Kidney (tissue), 14 donors: Measurements from ENCODE around the gene NUMB. TPM values are rescaled to one million over a fixed set of nuclear protein-coding genes. Genes with fewer than 3 reads are reported as not detected.

Experiments
- DNase-seq, 5 donors: peaks; one replicate each; pipeline ENCODE4 v3.0.0-alpha.2; 2013 to 2020
- FAIRE-seq: peaks from 2 replicates; lab custom pipeline; 2012; peaks lifted over from hg19 to GRCh38; lab: Jason Lieb, UNC
- H3K27ac ChIP-seq, 2 donors: one replicate each; pipeline ENCODE4 v1.7.0; 2013; ENCODE audit warnings: low read depth in 2 of 2, low read length in 2 of 2, inconsistent platforms in 1 of 2
- H3K27me3 ChIP-seq: one replicate; pipeline ENCODE4 v1.7.1; 2013; ENCODE audit warnings: low read length, inconsistent platforms; ENCODE audit not compliant: control insufficient read depth, insufficient read depth
- H3K36me3 ChIP-seq, 3 donors: one replicate each; pipeline versions ENCODE4 v1.7.0 to v1.7.1; 2013; ENCODE audit warnings: low read length in 3 of 3, control low read depth in 1 of 3, inconsistent platforms in 1 of 3; ENCODE audit not compliant: insufficient read depth in 3 of 3, control insufficient read depth in 2 of 3
- H3K4me1 ChIP-seq, 3 donors: one replicate each; pipeline versions ENCODE4 v1.7.0 to v1.7.1; 2013; ENCODE audit warnings: low read length in 3 of 3, inconsistent platforms in 1 of 3, low read depth in 1 of 3; ENCODE audit not compliant: control insufficient read depth in 2 of 3, insufficient read depth in 2 of 3
- H3K4me3 ChIP-seq, 3 donors: one replicate each; pipeline versions ENCODE4 v1.7.0 to v1.8.1; 2013; ENCODE audit warnings: low read length in 3 of 3, control low read depth in 1 of 3, inconsistent platforms in 1 of 3
- H3K9ac ChIP-seq, 3 donors: one replicate each; pipeline versions ENCODE4 v1.7.0 to v1.7.1; 2013; ENCODE audit warnings: low read length in 3 of 3, control low read depth in 1 of 3, inconsistent platforms in 1 of 3
- H3K9me3 ChIP-seq, 3 donors: one replicate each; pipeline versions ENCODE4 v1.7.0 to v1.7.1; 2013; ENCODE audit warnings: low read length in 3 of 3, control low read depth in 1 of 3, inconsistent platforms in 1 of 3; ENCODE audit not compliant: control insufficient read depth in 2 of 3, insufficient read depth in 1 of 3
- intact Hi-C: fragments of 100-400 bp; cut with DNase I; formaldehyde crosslinking; loops from one replicate; pipeline ENCODE4 v1.11.1; 2022
- polyA plus RNA-seq: library from polyadenylated mRNA; stranded (reverse); fragments of 350-450 nt; fragmentation: Illumina TruSeq; extraction: RNeasy Lipid Tissue Mini Kit (QIAGEN cat#74804); gene quantifications from one replicate; pipeline ENCODE4 v1.2.3, GENCODE V29; 2014; ENCODE audit warnings: low read depth, low replicate concordance; ENCODE audit not compliant: insufficient read depth
- total RNA-seq: library from RNA; stranded (reverse); fragmentation: NEBNext Ultra II Directional; extraction: Animal tissue kit (Norgen Biotek cat#: 25700); gene quantifications from one replicate; pipeline ENCODE4 v1.2.1, GENCODE V29; 2021
- TF ChIP-seq, protein P1 (sequence below): IDR thresholded peaks from 3 replicates; pipeline ENCODE4 v1.5.1; 2012; ENCODE audit warnings: mild to moderate bottlenecking, moderate library complexity, borderline replicate concordance; ENCODE audit not compliant: insufficient read depth; ENCODE audit errors: extremely low read depth
- donor health status: control.
- donor health status: control.
- donor health status: control.
- donor health status: control.
- donor health status: control.
- donor health status: DM: yes; HTN: yes; CAD: no.
- donor health status: Normal renal cell carcinoma (clear cell type).

The NUMB gene
- total and polyA plus RNA-seq, 2 donors from 2014 or later: 42.4 to 104 TPM

DNA sequence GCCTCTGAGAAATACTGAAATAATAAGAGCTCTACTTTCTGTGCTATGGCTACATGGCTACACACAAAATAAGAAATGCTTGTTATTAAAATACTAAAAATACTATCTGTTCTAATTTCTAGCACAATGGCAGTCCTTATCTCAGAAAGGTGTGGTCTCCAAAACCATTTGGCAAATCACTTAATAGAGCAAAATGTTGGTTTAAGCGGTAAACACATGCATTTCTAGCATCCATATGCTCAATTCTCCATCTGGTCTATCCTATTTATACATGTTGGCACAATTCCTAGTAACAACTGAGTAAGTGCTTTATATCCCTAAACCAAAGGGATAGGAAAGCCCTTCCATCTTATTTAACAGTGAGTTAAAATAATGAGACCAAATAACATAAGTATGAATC is 114.0 kb downstream of the NUMB start:
- TF ChIP-seq, protein P1, sequence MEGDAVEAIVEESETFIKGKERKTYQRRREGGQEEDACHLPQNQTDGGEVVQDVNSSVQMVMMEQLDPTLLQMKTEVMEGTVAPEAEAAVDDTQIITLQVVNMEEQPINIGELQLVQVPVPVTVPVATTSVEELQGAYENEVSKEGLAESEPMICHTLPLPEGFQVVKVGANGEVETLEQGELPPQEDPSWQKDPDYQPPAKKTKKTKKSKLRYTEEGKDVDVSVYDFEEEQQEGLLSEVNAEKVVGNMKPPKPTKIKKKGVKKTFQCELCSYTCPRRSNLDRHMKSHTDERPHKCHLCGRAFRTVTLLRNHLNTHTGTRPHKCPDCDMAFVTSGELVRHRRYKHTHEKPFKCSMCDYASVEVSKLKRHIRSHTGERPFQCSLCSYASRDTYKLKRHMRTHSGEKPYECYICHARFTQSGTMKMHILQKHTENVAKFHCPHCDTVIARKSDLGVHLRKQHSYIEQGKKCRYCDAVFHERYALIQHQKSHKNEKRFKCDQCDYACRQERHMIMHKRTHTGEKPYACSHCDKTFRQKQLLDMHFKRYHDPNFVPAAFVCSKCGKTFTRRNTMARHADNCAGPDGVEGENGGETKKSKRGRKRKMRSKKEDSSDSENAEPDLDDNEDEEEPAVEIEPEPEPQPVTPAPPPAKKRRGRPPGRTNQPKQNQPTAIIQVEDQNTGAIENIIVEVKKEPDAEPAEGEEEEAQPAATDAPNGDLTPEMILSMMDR: no peak
- Histone ChIP-seq H3K9ac (no peak overlapping the region), H3K4me1 (peaks cover 0 to 2% (median 0%) of the 10 kb centered on the region in 3 donors), H3K4me3 (no peak overlapping the region), H3K27me3 (no peaks in the 10 kb centered on the region), H3K36me3 (no peaks in the 10 kb centered on the region), H3K9me3 (no peaks in the 10 kb centered on the region), H3K27ac (no peak overlapping the region)
- intact Hi-C loops: no loop called here
- DNase-seq: no peak
- FAIRE-seq: no peak

GRCh38 chr14:73342670-73343069 is 115.7 kb downstream of the NUMB start:
- FAIRE-seq: no peak
- TF ChIP-seq, protein P1: no peak
- Histone ChIP-seq H3K4me3 (no peak overlapping the region), H3K9ac (no peak overlapping the region), H3K9me3 (no peaks in the 10 kb centered on the region), H3K27ac (no peak overlapping the region), H3K36me3 (no peaks in the 10 kb centered on the region), H3K4me1 (peaks cover 0 to 2% (median 0%) of the 10 kb centered on the region in 3 donors), H3K27me3 (no peaks in the 10 kb centered on the region)
- DNase-seq: no peak
- intact Hi-C loops: no loop called here

DNA sequence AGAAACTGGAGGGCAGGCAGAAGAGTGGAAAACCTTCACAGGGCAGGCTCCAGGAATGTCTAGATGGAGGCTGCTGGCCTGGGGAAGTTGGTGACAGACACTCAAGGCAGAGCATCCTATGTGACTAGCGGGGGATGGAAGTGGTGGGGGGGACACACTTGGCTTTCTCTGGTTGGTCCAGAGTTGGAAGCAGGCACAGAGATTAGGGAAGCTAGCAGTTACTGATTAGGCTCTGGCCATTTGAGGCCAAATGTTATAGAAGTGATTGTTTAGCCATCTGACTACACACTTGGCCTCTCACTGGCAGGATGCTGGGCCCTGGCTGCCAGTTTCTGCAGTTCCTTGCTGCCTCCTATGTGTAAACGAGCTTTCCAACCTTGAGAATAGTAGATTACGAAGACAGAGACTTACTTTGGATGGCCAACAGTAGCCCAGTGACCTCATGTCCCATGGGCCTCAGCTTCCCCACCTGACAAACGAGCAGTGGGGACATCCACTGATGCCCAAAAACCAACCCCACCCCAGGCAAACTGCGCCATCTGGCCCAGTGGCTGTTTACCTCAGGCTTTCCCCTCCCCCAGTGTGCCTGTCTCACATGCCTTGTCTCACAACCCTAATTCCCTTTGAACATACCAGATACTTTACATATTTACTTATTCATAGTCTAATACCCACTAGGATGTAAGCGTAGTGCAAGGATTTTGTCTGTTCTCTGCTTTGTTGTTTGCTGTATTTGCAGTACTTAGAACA is 118.3 kb downstream of the NUMB start:
- Histone ChIP-seq H3K36me3 (no peaks in the 10 kb centered on the region), H3K4me1 (peaks cover 0 to 2% (median 0%) of the 10 kb centered on the region in 3 donors), H3K4me3 (no peak overlapping the region), H3K9ac (no peak overlapping the region), H3K27ac (no peak overlapping the region), H3K9me3 (no peaks in the 10 kb centered on the region), H3K27me3 (no peaks in the 10 kb centered on the region)
- FAIRE-seq (no peak), DNase-seq (no peak)
- TF ChIP-seq, protein P1: no peak
- intact Hi-C loops: no loop called here

- Histone ChIP-seq H3K36me3 (no peaks in the 10 kb centered on the region), H3K27me3 (no peaks in the 10 kb centered on the region), H3K9ac (no peak overlapping the region), H3K9me3 (no peaks in the 10 kb centered on the region), H3K4me3 (no peak overlapping the region), H3K27ac (no peak overlapping the region), H3K4me1 (peaks cover 0 to 2% (median 0%) of the 10 kb centered on the region in 3 donors)
- intact Hi-C loops: no loop called here
- FAIRE-seq (no peak), DNase-seq (no peak)
- TF ChIP-seq, protein P1: no peak
Observed at GRCh38 chr14:73339206-73339605, 119.1 kb downstream of the NUMB start.
